Uterus (tissue), 2 donors: ENCODE data around the gene KRTAP5-5.
"Not testable (repeated sequence)": the region's sequence is repeated elsewhere in the genome, so short reads cannot be mapped to it uniquely, and the experiment has no call there.

Experiments
- POLR2A ChIP-seq, 2 donors: fragments of 450-650 bp; IDR thresholded peaks; one replicate each; pipeline ENCODE4 v1.6.1; 2016; ENCODE audit warnings: antibody characterized with exemption in 2 of 2, mild to moderate bottlenecking in 1 of 2, moderate library complexity in 1 of 2
- TF ChIP-seq, protein P1 (sequence below), 4 experiments: fragments of 200-600 bp in 2 of 4; fragments of 450-650 bp in 2 of 4; sonication (generic) in 2 of 4; IDR thresholded peaks; one replicate each; pipeline ENCODE4 v1.5.1; 2016 to 2019; ENCODE audit warnings: antibody characterized with exemption in 4 of 4, mild to moderate bottlenecking in 2 of 4, moderate library complexity in 1 of 4

DNA sequence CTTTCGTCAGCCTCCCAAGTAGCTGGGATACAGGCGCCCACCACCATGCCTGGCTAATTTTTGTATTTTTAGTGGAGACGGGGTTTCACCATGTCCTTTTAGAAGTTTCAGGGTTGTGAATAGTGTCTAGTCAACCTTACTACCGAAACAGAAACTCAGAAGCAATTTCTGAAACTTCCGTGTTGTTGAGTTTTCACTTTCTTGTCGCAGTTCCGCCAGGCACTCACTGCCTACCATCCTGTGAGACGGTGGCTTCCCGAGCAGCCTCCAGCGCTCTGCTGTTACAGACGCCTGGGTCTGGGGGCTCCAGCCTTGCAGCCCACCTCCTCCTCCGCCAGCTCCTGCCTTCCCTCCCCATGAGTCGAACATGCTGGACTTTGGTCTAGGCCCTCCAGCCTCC, 23.7 kb upstream of the KRTAP5-5 start:
- TF ChIP-seq, protein P1, sequence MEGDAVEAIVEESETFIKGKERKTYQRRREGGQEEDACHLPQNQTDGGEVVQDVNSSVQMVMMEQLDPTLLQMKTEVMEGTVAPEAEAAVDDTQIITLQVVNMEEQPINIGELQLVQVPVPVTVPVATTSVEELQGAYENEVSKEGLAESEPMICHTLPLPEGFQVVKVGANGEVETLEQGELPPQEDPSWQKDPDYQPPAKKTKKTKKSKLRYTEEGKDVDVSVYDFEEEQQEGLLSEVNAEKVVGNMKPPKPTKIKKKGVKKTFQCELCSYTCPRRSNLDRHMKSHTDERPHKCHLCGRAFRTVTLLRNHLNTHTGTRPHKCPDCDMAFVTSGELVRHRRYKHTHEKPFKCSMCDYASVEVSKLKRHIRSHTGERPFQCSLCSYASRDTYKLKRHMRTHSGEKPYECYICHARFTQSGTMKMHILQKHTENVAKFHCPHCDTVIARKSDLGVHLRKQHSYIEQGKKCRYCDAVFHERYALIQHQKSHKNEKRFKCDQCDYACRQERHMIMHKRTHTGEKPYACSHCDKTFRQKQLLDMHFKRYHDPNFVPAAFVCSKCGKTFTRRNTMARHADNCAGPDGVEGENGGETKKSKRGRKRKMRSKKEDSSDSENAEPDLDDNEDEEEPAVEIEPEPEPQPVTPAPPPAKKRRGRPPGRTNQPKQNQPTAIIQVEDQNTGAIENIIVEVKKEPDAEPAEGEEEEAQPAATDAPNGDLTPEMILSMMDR (IDR thresholded peaks at IDR 0.05), result not testable (repeated sequence)
- TF ChIP-seq POLR2A (IDR thresholded peaks at IDR 0.05), result not testable (repeated sequence)
